SIG-M5 treated with dmso at 0.1 percent for 504 hours (cell line): ENCODE data around the gene GLRX5.
A peak's percentile ranks its signal among the peaks of the same experiment; 100 is the strongest.

ENCODE experiments used
- DNase-seq: peaks from one replicate; lab custom pipeline; 2025; ENCODE audit not compliant: unreplicated experiment; lab: John Stamatoyannopoulos, UW

Gene GLRX5

DNA sequence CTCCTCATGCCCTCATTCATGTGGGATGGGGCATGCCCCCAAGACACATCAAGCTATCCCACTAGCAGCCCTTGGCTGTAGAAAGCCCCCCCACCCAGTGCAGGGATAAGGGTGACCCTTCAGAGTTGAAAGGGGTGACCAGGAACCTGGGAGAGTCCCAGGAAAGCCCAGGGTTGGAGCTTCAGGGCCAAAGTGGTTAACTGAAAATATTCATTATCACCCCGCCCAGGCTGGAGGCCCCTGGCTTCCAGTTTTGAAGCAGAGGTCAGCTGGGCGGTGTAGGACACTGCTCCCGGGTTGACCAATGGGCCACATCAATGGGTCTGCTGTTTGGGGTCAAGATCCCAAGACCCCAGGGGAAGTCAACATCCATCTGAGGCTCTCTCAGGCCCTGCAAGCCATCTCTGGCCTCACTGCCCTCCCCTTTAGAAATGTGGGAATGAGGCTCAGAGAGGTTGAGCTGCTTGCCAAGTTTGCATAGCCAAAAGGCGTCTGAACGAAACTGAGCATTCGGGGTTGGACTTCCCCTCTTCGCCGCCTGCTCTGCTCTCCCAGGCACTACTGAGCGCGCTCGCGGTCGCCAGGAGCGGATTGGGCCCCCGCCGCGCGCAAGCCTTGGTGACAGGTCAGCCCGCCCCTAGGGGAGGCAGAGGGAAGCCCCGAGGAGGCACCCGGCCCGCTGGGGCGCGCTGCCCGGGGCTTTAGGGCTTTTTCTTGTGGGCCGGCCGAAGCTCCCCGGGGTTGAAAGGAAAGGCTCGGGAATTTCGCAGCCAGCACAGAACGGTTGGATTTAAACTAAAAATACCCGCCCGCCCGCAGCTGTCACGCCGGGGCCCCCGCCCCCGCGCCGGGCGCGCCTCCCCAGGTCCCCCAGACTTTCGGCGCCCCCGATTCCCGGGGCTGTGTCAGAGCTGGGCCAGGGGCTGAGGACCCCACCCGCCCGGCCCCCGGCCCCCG is 19.0 kb upstream of the GLRX5 start:
- DNase-seq, result peak; percentile 84

DNA sequence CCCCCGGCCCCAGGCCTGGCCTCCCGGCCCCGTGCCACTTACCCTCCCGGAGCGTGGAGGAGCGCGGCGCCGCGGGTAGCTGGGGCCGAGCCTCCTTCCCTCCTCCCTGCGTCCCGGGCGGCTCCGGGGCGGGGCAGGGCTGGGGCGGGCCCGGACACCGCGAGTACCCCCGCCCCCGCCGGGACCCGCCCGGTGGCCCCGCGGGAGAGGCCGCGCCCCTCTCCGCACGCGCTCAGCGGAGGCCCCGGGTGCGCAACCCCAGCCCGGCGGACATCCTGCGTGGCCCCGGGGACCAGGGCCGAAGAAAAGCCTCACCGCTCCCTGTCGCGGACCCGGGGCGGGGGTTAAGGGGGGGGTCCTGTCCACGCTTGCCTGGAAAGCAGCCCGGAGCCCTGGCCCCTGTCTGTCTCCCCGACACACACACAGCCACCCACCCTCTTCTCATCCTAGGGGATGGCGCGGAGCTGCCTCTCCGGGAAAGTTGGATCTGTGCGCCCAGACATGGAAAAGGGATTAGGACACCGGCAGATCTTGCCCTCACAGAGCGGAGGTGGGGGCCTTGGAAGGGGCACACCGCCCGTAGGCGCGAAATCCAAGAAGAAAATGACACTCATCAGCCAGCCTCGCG is 18.2 kb upstream of the GLRX5 start, which contains the start of gene SYNE3:
TSS of gene SYNE3 (minus strand) at position 97 of the 628 bp plus-strand sequence. CDS start 40,829 bp downstream, outside the sequence.
- no peak for DNase-seq

DNA sequence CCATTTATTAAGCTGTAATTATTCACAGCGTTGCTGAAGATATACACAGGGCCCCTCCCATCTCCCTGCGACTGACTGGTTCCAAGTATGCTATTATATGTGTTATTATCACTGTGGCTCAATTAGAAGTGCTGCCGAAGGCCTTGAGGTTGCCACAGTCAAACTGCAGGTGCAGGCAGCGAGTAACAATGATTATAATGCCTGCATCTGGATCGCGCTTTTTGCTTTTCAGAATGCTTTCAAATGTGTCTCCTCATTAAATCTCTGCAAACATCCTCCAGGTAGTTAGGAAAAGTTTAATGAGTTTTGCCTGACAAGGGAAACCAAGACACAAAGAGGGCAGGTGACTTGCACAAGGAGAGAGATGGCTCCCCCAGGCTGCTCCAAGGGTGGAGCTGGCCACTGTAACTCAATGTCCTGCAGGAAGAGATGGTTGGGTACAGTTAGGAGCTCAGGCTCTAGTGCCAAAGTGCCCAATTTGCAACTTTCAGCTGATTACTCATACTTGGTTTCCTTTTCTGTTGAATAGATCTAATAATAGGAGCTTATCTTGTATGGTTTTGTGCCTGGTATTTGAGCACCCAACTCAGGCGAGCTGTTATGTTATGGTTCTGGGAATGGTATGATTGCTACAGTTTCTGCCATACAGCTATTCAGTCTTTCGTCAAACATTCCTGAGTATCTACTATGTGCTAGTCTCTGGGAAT is 16.7 kb upstream of the GLRX5 start:
- peak; percentile 34 for DNase-seq

DNA sequence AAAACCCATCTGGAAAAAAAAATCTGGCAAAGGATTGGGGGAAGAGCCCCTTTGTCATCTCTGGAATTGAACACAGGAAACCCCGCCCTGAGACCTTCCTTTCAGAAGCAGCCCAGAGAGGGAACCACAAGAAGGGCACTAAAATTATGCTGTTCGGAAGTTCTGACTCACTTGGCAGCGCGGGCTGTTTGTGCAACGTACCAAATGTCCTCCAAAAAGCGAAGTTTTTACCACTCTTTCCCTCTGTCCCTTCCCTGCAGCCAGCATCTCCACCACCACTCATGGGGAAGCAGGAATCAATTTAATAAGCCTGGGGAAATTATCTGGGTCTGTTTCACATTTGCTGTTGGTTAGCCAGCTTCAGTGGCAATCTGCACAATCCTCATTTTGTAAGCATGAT is 15.2 kb upstream of the GLRX5 start:
- peak; percentile 89 for DNase-seq

DNA sequence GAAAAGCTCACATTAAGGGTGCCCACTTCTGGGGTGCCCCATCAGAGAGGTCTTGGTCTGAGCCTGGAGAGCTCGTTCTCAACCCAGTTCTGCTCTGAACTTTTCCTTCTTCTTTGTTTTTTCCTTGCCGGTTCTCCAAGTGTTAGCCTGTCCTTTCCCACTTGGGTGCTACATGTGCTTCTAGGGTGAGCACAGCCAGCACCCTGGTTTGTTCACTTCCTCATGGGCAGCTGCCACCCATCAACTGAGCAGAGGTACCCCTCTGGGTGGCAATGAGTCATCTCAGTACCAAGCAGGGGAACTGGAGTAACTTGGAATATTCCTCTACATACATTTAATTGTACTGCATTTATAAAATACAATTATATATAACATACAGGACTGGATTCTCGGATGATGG is 14.5 kb upstream of the GLRX5 start:
- DNase-seq, result peak; percentile 57

DNA sequence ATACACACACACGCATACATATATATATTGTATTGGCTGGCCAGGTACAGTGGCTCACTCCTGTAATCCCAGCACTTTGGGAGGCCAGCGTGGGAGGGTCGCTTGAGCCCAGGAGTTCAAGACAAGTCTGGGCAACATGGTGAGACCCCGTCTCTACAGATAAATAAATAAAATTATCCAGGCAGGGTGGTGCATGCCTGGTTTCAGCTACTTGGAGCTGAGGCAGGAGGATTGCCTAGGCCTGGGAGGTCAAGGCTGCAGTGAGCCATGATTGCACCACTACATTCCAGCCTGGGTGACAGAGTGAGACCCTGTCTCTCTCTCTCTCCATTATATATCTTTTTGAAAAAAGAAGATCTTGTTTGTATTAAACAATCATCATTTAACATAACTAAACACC is 13.8 kb upstream of the GLRX5 start:
- DNase-seq, result no peak

DNA sequence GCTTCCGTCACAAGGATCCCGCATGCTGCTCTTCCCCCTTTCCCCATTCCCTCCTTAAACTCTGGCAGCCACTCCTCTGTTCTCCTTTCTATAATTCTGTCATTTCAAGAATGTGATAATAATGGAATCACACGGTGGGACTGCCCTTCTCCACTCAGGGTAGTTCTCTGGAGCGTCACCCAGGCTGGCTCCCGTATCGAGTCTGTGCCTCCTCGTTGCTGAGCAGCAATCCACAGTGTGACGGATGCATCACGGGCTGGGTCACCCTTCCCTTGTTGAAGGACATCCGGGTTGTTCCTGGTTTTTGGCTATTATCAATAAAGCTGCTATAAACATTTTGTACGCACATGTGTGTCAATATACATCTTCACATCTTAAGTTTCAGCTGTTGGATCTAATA is 12.7 kb upstream of the GLRX5 start:
- no peak for DNase-seq

DNA sequence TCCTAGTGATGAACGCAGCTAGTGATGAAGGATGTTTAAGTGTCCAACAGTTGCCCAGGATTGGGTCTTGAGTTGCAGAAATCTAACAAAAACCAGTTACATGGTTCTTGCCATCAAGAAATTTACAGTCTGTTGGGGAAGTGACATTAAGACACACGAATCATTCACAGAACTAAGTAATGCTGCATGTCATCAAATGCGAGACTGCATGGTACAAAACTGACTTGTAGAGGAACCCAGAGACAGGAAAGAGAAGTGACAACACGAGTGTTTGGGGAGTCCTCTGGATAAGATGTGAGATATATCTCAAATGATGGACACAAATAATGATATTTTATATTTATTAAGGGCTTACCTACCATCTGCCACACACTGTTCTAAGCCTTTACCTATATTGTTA is 12.3 kb upstream of the GLRX5 start:
- DNase-seq, result no peak

DNA sequence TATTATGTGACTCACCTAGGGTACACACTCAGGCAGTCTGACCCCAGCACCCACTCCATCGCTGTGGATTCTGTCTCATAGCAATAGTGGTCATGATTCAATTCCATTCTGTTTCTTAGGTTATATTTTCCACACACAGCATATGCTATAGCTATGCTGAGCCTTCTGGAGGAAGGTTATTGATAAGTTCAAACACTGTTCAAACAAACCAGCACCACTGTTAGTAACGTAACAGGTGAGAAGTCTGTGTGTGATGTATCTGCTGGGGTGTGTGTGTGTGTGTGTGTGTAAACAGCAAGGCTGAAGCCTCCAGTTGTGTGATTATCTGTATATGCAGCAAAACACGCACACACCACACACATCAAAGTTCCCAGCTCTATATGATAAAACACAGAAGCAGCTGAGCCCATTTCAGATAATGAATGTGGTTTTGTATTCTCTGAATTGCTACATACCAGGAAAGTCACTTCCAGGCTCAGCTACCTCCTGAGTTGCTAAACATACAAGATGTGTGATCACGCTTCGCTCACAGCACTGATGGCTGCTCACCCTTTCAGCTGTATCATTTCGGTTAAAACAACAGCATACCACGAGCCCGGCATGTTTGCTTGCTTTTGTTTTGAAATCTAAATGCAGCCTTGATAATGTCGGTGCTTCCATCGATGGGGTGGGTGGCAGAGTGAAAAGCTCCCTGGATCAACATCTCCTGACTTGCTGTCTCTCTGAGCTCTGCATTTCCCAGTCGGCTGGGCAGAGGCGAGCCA is 11.6 kb upstream of the GLRX5 start:
- DNase-seq, result peak; percentile 59

DNA sequence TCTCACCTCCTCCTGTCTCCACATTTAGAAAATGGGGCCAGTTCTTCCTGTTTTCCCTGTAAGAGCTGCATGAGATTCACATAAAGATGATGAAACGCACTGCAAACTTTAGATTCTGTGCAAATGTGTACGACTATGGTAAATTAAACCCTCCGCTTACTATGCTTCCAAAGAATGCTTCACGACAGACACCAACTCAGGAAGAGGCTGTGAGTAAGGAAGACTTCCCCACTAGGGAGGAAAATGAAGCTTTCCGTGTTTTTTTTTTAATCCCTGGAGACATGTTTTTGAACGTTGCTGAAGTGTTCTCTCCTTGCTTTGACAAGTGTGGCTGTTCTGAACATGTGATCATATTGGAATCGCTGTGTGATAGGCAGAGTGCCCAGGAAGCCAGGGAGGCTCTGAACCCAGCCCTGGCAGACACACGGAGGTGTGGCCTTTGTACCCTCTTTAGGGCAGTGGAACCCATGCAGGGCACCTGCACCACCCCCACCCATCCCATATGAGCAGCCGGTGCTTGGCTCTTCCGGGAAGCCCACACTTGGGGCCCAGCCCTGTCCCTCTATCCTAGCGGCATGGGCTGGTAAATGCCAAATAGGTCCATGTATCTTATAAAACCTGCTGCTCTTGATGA is 10.9 kb upstream of the GLRX5 start:
- peak; percentile 54 for DNase-seq

DNA sequence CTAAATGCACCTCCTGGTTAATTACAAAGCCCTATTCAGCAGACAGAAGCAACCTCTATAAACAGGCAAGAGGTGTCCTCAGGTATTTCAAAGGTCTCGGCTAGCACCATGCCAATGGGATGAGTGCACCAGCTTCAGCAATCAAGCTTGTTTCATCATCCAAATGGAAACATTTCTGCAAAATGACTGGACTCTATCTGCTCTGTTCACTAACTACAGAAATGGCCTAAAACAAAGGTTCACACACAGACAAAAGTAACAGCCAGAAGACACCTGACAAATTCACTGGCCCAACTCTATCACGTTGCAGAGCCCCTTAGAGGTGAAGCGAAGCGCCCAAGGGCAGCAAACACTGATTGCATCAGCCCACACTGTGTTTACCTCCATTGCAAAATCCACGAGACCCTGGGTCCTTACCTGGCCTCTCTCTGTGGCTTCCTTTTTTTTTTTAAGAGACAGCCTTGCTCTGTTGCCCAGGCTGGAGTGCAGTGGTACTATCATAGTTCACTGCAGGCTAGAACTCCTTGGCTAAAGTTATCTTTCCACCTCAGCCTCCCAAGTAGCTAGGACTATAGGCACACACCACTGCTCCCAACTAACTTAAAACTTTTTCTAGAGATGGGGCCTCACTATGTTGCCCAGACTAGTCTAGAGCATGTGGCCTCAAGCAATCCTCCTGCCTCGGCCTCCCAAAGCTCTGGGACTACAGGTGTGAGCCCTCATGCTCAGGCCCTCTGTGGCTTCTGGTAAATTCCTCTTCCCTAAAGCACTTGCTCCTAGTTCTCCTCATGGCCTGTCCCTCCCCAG is 9.9 kb upstream of the GLRX5 start:
- DNase-seq, result no peak

DNA sequence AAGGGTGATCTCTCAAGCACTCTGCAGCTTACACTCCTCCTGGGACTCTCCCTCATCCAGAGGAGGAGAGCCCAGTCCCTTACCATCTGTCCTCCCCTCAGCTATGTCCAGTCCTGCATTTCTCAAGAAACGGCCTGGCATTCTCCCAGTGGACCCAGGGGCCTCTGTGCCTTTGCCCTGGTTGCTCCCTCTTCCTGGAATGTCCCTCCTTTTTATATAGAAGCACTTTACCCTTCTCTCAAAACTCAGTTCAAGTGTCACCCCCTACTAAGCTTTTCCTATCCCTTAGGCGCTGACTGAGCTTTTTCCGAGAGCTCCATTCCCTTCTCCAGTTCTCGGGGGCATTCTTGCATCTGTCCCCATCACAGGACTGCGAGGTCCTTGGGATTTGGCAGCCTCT is 8.9 kb upstream of the GLRX5 start:
- no peak for DNase-seq

DNA sequence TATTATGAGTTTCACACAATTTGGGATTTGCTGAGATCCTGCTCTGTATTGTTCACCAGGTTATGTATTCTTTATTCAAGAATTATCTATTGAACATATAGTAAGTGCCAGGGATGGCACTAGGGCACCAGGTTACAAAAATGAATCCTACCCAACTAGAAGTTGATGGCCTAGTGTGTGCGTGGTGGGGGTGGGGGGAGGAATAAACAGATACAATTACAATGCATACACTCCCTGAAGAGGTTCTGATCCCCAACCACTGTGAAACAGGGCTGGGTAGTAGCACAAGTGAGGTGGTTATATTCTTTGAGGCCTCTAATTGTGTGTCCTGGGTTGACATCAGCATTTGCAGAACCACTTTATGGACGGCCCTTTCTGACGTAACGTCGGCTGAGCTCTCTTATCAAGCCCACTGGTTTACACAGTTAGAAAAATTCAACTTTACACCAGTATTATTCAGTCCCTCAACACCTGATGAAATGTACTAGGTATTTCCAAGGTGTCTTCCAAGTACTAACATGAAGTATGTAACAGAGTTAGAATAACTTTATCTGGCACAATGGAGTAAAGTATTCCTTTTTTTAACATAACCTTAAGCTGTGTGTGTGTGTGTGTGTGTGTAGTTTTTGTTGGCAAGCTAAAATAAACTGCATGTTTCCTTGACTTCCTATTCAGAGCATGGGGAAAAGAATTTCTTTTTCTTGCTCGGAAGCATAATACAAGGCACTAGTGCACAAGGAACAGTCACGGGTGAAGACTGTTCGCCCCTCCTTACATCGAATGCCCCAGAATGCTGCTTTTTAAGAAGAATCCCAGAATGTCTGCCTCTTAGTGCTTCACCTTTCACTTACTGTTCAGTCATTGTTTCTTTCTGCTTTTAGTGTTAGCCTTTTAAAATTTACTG is 8.1 kb upstream of the GLRX5 start:
- no peak for DNase-seq

DNA sequence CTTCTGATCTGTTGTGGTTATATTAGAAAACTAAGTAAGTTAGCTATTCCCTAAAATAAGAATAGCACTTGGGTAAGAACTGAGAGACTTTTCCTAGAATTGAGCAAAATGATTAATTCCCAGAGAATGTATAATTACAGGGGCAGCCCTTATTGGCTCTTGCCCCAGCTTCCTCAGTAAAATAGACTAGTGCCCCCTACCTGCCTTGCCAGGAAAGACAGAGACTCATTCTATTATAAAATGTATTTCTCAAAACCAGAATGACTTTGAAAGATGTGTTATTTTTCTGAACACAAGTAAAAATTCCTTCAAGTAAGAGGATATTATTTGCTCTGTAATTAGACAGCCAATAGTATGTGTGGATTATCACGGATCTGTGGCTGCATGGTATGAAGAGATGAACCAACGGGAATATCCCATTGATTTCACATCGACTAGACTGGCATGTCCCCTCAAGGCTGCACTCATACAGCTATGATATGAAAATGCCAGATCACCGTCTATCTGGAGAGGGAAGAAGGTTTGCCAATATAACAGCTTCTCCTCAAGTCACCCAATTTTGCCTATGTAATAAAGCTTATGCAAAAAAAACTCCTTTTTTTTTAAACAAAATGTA is 7.4 kb upstream of the GLRX5 start:
- peak; percentile 57 for DNase-seq

DNA sequence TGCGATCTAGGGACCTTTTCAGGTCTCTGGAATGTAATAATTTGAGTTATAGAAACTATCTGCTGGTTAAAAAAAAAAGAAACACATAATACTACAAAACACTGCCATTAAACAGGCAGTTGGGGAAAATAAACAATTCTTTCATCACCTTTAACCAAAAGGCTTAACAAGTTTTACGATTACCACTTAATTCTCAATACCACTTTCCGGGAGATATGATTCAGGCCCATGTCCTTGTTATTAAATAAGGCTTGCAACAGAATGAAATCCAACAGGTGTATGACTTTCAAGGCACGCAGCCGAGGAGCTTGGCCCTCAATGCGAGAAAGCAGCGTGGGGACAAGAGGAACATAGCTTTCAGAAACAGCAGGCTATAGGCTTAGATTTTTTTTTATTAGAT is 5.6 kb upstream of the GLRX5 start:
- DNase-seq, result no peak

DNA sequence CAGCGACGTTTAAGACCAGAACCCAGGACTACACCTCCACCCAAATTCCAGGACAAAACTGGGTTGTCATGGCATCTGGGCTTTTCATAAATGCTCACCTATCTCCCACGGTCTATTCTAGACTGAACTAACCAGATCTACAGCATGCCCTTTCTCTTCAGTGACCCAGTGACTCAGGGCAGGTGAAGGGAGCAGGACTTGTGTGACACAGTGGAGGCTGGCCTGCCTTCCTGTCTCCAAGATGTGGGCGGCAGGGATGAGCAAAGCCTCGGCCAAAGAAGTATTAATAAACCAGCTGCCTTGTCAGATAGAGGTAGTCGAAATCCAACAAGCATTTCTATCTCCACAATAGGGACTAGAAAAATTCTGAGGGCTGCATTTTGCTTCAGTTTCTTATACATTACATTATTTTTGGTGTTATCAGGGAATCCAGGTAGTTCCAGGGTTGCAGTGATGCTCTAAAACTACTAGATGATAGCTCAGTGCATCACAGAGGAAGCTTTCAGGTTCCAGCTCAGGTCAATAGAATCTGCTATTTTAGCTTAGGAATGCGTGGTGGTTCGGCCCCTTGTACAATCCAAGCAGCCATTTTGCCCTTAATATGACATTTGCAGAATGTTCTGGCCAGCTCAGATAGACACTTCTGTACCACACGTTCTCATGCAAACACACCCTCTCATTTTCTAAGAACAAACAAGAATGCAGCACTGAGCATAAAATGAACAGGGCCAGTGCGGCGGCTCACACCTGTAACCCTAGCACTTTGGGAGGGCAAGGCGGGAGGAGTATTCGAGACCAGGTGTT is 4.2 kb upstream of the GLRX5 start:
- DNase-seq, result peak; percentile 17

DNA sequence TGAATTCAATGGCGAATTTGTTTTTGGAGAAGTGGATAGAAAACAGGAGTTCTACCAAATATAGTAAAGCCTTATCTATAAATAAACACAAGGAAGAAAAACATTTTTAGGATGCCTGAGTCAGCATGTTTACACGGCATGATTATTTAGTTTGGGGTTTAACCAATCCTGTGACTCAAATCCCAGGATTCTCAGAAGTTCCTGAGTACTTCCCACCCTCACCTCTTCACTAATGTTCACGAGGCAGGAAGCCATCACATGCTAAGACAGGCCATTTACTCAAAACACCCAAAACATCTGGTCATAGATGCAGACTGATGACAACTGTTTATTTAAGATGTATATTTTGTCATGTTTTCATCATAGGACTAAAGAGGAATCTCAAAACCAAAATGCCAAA is 3.4 kb upstream of the GLRX5 start:
- no peak for DNase-seq
